GM12891 (cell line): Measurements from ENCODE around the gene BTG4.

Source experiments
- POLR2A ChIP-seq: IDR thresholded peaks from 2 replicates; pipeline ENCODE4 v1.6.1; 2011; ENCODE audit warnings: low read depth, low read length, control low read depth
- TAF1 ChIP-seq: IDR thresholded peaks from 2 replicates; pipeline ENCODE4 v1.6.1; 2011; ENCODE audit warnings: low read depth, low read length, control low read depth

DNA sequence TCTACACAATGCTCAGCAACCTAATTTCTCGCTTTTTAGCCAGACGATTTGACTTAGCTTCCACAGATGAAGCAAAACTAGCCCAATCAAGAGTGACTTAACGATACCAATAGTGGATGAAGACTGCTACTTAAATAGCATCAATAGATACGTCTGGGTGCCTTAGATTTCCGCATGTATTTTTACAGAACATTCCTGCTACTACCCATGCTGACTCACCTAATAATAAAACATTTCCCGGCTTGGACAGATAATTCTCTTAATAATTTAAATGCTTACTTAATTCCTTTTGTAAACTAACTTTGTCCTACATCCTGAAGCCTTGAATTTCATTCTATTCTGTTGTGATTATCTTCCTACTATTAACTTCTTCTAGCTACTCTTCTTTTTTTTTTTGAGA, 23.1 kb upstream of the BTG4 start:
- TF ChIP-seq POLR2A (no peak), TAF1 (no peak)
